ENCODE data around the gene IQGAP2.

GRCh38 chr5:76376866-76377230 is 26.2 kb upstream of the IQGAP2 start:
- no peak for TF ChIP-seq CTCF (IDR thresholded peaks at IDR 0.05)
- TF ChIP-seq POLR2A (IDR thresholded peaks at IDR 0.05) = no peak
